GM13976 (cell line): ENCODE results near the gene ANKRD28.
"Not testable (repeated sequence)": the region's sequence is repeated elsewhere in the genome, so short reads cannot be mapped to it uniquely, and the experiment has no call there.

ENCODE experiments used
- DNase-seq: peaks from one replicate; pipeline ENCODE4 v3.0.0; 2012; ENCODE audit warnings: low spot score
- in situ Hi-C: fragments of 300-500 bp; cut with MboI; formaldehyde crosslinking; loops from one replicate; pipeline ENCODE4 v1.12.0; 2022; ENCODE audit warnings: low sequenced_read_pairs, mixed read lengths, inconsistent platforms; ENCODE audit not compliant: unreplicated experiment
- TF ChIP-seq, protein P1 (sequence below): IDR thresholded peaks from 2 replicates; pipeline ENCODE4 v1.5.1; 2012; ENCODE audit warnings: borderline replicate concordance, mild to moderate bottlenecking; ENCODE audit not compliant: insufficient read depth; ENCODE audit errors: extremely low read depth, missing control alignments, control extremely low read depth

ANKRD28 gene

DNA sequence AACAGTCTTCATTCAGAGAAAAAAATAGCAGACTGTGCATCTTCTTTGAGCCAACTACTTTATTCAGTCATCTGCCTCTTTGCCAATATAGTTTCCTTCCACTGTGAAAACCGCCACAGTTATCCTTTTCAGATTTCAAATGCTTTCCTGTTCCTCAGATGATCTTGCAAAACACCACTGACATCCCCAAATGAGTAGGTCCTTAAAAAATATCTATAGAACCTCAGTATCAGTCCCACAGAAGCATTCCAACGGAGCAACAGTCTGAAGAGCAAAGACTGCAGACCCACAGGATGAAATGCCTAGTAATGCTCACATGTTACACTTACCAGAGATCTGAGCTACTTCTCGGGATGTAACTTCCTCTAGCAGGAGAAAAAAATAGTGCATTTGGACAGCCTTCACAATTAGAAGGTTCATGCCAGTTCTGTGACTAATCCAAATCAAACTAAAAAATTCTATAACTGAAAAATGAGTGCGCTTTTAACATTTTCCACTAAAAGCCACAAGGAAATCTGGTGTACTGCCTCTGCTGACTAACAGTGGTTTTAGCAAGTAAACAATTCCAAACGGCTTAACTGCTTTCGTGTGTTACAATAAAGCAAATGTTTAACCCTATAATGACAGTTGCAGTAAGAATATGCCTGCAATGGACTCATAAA is at the start of gene ANKRD28:
ANKRD28 (minus strand) TSS at position 338 of the 662 bp plus-strand sequence. CDS start 1,458 bp downstream, outside the sequence.
- in situ Hi-C loops, result no loop called here
- TF ChIP-seq, protein P1, sequence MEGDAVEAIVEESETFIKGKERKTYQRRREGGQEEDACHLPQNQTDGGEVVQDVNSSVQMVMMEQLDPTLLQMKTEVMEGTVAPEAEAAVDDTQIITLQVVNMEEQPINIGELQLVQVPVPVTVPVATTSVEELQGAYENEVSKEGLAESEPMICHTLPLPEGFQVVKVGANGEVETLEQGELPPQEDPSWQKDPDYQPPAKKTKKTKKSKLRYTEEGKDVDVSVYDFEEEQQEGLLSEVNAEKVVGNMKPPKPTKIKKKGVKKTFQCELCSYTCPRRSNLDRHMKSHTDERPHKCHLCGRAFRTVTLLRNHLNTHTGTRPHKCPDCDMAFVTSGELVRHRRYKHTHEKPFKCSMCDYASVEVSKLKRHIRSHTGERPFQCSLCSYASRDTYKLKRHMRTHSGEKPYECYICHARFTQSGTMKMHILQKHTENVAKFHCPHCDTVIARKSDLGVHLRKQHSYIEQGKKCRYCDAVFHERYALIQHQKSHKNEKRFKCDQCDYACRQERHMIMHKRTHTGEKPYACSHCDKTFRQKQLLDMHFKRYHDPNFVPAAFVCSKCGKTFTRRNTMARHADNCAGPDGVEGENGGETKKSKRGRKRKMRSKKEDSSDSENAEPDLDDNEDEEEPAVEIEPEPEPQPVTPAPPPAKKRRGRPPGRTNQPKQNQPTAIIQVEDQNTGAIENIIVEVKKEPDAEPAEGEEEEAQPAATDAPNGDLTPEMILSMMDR, result peak; percentile 3
- DNase-seq, result no peak

DNA sequence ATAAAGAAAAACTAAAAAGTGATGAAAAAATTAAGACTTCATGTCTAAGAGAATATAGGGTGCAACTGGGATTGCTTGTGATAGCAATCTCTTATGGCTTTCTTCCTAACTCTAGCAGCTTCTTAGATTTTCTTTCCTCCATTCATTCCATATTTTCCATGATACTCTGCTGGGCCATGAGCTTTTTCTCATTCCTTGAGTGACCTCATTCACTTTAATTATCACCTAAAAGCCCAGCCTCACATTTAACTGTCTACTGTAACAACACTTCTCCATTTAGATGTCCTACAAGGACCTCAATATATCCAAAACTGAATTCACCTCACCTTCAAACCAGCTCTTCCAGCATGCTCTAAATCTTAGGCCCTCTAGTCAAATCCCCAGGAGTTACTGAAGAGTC is 49.5 kb upstream of the ANKRD28 start:
- TF ChIP-seq, protein P1, result no peak
- in situ Hi-C loops, result no loop called here

DNA sequence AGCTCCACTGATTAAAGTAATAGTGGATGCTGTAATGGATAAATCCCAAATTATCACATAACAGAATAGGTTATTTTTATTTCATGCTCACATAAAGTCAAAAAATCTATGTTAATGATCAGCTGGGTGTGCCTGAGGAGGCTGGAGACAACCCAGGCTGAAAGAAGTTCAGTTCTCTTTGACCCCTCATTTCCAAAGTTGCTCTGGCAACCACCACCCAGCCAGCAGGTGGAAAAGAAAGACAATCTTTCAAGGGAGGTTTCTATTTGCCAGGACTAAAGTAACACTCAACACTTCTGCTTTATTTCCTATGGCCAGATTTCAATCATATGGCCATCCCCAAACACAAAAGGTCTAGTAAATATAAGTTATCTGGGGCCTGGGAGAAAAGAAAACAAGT is 48.8 kb upstream of the ANKRD28 start:
- in situ Hi-C loops, result no loop called here
- TF ChIP-seq, protein P1, result no peak

More for the DNA sequence above, 49.5 kb upstream of the ANKRD28 start:
- DNase-seq, result no peak

DNA sequence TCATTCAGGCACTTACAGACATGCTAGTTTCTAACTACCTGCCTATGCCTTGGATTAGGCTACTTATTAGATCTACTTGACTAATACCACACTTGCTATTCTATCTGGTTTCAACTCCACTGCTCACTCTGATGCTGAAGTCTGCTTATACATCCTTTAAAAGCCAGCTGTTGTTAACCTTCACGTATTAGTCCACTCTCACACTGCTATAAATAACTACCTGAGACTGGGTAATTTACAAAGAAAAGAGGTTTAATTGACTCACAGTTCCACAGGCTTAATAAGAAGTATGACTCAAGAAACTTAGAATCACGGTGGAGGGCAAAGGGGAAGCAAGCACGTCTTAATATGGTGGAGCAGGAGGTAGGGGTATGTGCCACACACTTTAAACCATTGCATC is 47.7 kb upstream of the ANKRD28 start:
- in situ Hi-C loops, result no loop called here
- no peak for DNase-seq
- TF ChIP-seq, protein P1, result no peak

More for the DNA sequence above, 48.8 kb upstream of the ANKRD28 start:
- no peak for DNase-seq

DNA sequence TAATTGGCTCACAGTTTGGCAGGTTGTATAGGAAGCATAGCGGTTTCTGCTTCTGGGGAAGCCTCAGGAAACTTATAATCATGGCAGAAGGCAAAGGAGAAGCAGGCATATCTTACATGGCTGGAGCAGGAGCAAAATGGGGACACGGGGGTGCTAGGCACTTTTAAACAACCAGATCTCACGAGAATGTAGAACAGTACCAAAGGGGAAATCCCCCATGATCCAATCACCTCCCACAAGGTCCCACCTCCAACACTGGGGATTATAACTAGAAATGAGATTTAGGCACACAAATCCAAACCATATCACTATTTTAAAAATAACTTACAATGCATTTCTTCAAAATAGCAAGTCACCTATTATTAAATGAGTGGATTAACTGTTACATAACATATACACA is 47.1 kb upstream of the ANKRD28 start:
- in situ Hi-C loops, result no loop called here
- TF ChIP-seq, protein P1, result no peak
- DNase-seq, result no peak

DNA sequence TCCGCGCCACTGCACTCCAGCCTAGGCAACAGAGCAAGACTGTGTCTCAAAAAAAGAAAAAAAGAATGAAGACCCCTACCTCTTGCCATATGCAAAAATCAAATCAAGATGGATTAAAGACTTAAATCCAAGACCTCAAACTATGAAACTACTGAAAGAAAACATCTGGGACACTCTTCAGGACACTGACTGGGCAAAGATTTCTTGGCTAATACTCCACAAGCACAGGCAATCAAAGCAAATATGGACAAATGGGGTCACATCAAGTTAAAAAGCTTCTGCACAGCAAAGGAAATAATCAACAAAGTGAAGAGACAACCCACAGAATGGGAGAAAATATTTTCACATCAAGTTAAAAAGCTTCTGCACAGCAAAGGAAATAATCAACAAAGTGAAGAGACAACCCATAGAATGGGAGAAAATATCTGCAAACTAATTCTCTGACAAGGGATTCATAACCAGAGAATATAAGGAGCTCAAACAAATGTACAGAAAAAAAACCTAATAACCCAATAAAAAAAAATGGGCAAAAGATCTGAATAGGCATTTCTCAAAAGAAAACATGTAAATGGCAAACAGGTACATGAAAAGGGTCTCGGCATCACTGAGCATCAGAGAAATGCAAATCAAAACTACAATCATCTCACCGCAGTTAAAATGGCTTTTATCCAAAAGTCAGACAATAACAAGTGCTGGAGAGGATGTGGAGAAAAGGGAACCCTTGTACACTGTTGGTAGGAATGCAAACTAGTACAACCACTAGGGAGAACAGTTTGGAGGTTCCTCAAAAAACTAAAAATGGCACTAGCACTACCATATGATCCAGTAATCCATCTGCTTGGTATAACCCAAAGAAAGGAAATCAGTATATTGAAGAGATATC is 43.6 kb upstream of the ANKRD28 start:
- DNase-seq, in situ Hi-C loops: not testable (repeated sequence)

DNA sequence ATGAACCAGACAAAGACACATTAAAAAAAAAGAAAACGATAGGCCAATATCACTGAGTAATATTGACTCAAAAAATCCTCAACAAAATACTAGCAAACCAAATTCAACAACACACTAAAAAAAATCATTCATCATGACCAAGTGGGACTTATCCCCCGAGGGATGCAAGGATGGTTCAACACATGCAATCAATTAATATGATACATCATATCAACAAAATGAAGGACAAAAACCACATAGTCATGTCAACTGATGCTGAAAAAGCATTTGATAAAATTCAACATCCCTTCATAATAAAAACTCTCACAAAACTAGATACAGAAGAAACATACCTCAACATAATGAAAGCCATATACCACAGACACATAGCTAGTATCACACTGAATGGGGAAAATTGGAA is 41.8 kb upstream of the ANKRD28 start:
- TF ChIP-seq, protein P1, result no peak
- in situ Hi-C loops, result no loop called here
- no peak for DNase-seq
